Measurements from ENCODE around the gene MAPK11. TPM values are rescaled to one million over a fixed set of nuclear protein-coding genes. Genes with fewer than 3 reads are reported as not detected.

The MAPK11 gene
- 7.6 and 8.3 TPM in 2 replicates for total RNA-seq (2014; rRNA removed)
- polyA plus RNA-seq (2012), result 7.9 TPM

- DNase-seq (ENCODE audit: low read depth), result no peak
These were observed at the start of gene MAPK11 for GRCh38 chr22:50269970-50270665. TSS of gene MAPK11 (minus strand) at chr22:50270380. CDS start at chr22:50270292, 88 bp downstream.

DNA sequence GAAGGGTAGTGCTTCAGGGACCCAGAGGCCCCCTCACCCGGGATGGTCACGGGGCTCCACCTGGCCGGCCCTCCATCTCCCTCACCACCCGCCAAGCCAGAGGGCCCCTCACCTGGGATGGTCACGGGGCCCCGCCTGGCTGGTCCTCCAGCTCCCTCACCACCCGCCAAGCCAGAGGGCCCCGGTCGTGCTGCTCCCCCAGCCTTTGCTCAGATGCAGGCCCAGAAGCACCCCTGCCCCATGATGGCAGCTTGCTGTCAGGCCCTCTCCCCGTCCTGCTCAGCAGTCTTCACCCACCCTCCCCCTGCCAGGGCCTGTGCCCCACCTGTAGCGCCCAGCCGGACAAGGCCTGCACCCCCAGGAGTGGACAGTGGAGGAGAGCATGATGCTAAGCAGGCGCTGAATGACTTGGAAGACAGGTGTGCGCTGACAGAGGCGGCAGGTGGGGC, 49.3 kb upstream of the MAPK11 start:
- no peak for DNase-seq (ENCODE audit: low read depth)

DNA sequence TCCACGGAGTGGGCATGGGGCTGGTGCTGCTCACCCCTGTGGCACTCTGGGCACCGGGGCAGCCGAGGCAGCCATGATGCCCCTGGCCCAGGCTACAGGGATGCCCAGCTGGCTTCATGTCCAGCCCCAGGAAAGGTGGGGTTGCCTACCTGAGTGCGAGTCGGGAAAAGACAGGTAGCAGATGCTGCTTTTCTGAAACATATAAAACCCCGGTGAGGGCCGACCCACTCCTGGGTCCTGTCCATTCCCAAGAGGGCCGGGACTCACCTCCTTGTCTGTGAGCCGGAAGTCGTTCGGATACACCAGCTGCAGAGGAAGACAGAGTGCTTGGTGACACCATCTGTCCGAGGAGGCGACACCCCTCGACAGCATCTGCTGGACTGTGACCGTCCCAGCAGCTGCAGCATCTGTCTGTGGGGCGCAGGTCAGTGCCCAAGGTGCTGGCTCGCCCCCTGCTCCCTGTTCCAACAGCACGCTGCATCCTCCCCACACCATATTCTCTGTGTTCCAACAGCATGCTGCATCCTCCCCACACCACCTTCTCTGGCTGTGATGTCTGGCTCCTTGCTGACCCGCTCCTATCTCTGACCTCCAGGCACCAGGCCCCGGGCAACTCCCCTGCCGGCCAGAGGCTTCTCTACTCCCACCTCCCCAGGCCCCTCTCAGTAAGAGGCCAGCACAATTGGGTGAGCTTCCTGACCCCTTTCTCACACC, 48.7 kb upstream of the MAPK11 start:
- no peak for DNase-seq (ENCODE audit: low read depth)

GRCh38 chr22:50318356-50318697, 48.1 kb upstream of the MAPK11 start:
- DNase-seq (ENCODE audit: low read depth), result no peak

DNA sequence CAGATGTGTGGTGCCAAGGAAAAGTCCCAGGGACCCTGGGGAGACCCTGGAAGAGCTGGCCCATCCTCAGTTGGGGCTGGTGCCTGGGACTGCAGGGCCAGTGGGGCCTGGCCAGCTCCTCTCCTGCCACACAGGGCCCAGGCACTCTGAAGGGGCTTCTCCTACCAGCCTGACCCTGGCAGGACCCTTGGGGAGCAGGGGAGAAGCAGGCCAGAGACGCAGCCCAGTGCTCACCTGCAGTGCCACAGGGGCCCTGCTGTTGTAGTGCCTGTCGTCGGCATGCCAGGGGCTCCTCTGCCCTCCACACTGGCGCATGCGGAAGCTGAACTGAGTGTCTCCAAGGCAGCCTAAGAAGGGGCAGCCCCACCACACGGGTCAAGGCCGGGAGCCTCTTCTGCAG, 47.5 kb upstream of the MAPK11 start:
- DNase-seq (ENCODE audit: low read depth), result no peak

DNA sequence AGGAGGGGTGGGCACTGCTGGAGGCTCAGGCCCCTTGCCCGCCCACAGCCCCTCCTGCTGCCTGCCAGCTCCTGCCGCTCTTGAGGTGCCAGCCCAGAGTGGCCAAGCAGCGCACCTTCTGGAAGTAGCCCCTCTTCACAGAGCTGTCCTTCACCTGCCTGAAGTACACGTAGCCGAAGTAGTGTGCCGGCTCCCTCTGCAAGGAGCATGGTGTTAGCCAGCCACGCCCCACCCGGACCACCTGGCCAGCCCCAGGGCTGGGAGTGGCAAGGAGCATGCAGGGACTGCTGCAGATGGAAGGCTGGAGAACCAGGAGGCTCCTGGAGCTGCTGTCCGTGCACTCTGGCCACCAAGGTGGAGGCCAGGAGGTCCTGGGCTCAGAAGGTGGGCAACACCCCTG, 47.0 kb upstream of the MAPK11 start:
- DNase-seq (ENCODE audit: low read depth), result no peak

DNA sequence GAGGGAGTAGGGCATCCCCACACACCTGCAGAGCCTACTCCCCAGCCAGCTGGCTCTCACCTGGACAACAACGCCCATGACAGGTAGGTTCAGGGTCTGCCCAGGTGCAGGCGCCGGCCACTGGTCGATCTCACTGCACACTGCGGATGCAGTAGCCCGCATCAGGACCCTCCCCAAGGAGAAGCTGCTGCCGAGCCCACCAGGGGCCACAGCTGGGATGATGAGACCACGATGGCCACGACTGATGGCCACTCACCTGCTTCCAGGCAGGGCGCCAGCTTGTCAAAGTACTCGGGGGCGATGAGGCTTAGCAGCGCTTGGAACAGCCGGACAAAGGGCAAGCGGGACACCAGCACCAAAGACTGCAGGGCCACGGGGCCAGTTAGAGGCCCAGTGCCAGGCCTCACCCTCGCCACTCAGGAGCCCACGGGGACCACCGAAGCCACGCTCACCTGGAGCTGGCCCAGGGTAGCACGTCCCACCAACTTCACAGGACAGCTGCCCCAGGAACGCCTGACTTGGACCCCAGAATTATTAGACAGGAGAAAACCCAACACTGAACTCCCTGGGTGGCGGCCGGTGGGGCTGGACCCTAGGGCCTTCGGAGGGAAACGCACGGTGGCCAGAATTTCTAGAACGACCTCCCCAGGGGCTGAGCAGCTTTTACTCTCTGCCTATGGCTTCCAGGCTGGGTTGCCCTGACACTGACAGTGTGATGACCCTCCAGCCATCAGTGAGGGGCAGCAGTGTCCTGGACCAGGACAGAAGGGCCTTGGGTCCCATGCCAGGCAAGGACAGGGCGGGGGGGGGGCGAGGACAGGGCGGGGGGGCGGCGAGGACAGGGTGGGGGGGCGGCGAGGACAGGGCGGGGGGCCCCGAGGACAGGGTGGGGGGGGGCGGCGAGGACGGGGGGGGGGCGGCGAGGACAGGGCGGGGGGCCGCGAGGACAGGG, 46.2 kb upstream of the MAPK11 start:
- DNase-seq (ENCODE audit: low read depth), result no peak

GRCh38 chr22:50315289-50316113, 45.3 kb upstream of the MAPK11 start:
- no peak for DNase-seq (ENCODE audit: low read depth)

DNA sequence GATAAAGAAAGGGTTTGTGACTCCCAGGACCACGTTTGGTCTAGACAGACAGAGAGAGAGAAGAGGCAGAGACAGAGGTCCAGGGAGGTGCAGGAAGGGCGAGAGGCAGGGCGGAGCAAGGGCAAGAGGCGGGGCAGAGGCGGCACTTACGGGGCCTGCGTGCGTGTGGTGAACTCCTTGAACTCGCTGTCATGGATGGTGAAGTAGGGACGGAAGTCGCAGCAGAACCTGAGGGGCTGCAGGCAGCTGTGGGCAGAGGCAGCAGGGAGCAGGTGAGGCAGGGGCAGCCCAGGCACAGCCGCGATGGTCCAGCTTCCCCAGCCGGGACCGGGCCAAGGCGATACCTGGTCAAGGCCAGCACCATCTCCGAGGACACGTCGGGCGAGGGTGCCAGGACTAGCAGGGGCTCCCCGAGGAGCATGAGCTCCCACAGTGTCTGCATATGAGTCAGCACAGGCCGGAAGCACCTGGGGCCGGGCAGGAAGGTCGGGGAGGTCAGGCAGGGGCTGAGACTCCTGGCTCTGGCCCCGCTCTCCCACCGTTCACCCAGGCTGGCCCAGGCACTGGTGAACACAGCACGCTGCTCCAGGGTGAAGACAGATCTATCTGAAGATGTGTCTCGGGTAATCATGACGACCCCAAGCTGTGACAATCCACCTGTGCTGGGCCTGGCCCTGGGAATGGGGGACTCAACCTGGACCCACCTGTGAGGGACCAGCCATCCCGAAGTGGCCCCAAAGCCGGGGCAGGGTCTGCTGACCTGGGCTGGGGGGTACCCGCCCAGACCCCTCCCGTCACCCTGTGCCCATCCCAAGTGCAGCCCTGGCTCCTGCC, 44.5 kb upstream of the MAPK11 start:
- no peak for DNase-seq (ENCODE audit: low read depth)

DNA sequence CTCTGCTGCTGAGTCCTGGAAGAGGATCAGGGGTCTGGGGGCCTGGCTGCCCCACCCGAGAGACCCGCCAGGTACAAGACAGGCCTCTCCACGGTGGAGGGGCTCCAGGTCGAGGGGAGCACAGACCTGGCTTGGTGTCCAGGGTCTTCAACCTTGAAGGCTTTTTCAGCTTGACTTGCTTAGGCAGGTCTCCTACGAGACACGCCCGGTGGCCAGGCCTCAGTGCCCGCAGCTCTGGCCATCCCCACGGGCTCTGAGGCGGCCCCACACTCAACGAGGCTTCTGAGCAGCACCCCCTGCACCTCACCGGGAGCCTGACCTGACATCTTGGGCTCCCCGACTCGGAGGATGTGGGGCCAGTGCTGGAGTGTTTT, 43.9 kb upstream of the MAPK11 start:
- DNase-seq (ENCODE audit: low read depth), result no peak

- no peak for DNase-seq (ENCODE audit: low read depth)
These were observed 43.4 kb upstream of the MAPK11 start for GRCh38 chr22:50313600-50313999.

DNA sequence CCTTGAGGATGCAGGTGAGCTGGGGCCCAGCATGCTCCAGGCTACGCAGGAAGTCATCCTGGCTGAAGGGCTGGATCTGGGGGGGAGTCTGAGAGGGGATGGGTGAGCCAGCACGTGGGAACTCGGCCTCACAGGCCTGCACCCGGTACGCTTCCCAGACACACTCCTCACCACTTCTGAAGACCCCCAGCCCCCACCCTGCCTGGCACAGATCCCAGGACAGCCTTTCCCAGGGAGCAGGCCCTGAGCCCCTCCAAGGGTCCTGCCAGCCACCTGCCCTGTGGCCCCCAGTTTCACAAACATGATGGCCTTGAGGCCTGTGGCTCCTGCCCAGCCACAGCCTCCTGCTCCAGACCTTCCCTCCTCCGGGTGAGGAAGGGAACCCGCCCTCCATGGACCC, 42.8 kb upstream of the MAPK11 start:
- no peak for DNase-seq (ENCODE audit: low read depth)

- no peak for DNase-seq (ENCODE audit: low read depth)
These were observed 42.2 kb upstream of the MAPK11 start for GRCh38 chr22:50312371-50312770.

DNA sequence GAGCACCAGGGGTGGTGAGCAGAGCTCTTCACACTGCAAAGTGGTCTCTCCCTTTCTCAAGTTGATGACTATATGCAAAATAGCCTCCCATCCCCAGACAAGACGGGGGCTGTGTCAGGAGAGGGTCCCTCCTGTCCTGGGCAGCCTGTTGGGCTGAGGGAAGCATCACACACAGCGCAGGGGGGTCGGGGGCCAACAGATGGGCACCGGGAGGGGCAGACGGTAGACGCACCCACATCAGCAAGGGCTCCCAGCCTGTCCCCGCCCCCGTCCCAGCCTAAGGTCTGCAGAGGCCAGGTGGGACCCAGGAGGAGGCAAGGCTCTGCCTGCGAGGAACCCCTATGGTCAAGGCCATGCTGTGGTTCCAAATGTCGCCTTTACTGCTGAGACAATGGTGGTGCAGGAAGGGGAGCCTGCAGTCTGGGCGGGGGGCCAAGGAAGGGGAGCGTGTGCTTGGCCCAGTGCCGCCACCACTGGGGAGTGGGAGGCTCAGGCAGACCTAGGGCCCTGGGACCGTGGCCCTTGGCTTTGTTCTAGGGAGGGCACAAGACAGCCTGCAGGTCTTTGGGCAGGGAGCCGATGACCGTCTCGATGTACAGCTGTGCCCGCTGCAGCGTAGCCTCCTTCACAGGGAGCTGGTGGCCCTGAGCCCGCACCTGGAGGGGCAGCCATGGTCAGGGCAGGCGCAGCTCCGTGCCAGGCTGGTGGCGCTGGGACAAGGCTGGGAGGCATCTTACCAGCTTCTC, 41.6 kb upstream of the MAPK11 start:
- no peak for DNase-seq (ENCODE audit: low read depth)

DNA sequence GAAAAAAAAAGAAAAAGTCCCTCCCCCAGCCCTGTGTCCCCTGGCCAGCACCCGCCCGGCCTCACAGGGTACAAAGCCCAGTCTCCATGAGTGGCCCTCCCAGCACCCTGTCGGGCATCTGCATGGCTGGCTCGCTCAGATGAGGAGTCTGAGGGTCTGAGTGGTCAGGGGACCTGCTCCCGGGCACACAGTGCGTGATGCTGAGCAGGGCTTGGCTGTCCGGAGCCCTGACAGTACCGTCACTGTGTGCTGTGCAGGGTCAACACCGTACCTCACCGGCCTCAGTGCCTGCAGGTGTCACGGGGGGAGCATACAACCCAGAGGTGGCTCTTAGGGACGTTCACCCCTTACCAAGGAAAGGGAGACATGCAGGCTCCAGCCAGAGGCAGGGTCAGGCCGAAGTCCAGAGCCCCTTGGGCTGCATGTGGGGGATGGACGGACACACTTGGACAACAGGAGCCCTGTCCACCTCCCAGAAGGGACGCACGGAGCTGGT, 40.8 kb upstream of the MAPK11 start:
- DNase-seq (ENCODE audit: low read depth), result no peak

DNA sequence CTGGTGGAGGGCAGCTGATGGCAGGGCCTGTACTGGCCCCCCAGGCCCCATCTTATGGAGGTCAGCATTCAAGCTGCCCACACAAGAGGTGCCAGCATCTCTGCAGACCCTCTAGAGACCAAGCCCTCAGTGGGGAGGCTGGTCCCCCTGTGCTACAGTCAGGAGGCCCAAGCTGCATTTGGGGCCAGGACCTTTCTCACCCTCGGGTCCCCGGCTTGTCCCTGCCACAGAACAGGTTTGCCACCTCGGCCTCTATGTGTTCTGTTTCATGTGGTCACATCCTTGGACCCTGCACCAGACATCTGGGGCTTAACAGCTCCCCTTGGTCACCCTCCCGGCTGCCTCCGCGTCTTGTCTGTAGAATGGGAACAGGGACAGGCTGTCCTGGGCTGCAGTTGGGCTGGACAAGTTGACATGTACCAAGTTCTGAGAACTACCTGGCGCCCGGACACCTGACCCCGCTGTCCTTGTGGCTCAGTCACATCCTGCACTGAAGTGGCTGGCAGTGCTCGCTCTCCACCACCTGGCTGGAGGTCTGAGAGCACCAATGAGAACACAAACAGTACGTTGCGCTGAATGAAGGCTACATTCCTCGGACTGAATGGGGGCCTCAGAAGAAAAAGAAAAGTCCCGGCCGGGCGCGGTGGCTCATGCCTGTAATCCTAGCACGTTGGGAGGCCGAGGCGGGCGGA, 40.0 kb upstream of the MAPK11 start:
- DNase-seq (ENCODE audit: low read depth), result no peak

DNA sequence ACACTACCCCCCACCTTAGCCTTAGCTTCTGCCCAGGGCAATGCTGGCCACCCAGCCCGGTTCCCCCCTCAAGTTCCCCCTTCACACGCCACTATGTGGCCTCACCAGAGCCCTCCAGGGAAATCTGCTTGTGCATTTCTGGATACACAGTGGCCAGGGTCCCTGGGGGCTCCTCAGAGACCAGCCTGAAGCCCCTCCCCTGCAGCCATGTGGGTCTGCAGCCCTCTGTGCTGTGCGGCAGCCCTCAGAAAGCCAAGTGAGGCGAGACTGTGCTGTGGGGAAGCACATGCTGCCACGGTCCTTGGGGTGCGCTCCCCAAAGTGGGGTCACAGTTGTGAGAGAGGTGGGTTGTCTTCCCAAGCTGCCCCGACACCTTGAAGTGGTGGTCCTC, 39.4 kb upstream of the MAPK11 start:
- no peak for DNase-seq (ENCODE audit: low read depth)

GRCh38 chr22:50308986-50309600, 38.9 kb upstream of the MAPK11 start:
- peak; percentile 49 for DNase-seq (ENCODE audit: low read depth)

- DNase-seq (ENCODE audit: low read depth), result peak; percentile 80
These were observed 38.4 kb upstream of the MAPK11 start for GRCh38 chr22:50308597-50308935.

Measured in LHCN-M2 (cell line).